ENCODE measurements around the gene KSR2.

DNA sequence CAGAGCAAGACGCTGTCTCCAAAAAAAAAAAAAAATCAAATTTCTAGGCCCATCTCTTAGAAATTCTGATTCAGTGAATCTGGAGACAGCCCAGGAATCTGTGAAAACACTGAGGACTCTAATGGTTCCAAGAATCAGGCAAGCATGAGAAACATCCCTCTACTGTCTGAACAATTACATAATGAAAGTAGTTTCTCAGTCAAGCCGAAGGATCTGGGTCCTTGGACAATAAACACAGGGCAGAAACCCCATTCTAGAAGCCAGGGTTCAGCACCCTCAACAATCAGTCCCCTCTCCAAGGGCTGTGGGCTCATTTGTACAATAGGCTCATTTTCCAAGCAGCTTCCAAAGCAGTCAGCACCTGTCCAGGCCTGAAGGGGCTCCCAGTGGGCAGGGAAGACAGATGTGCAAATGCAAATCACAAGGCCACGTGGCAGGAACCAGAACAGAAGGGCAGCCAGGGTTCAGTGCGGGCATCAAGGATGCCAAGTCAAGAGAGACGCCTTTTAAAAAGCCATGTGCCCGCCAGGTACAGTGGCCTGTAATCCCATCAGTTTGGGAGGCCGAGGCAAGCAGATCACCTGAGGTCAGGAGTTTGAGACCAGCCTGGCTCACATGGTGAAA is 96.1 kb downstream of the KSR2 start:
- no peak for TF ChIP-seq POLR2A (IDR thresholded peaks at IDR 0.05)
- TF ChIP-seq, protein P1, sequence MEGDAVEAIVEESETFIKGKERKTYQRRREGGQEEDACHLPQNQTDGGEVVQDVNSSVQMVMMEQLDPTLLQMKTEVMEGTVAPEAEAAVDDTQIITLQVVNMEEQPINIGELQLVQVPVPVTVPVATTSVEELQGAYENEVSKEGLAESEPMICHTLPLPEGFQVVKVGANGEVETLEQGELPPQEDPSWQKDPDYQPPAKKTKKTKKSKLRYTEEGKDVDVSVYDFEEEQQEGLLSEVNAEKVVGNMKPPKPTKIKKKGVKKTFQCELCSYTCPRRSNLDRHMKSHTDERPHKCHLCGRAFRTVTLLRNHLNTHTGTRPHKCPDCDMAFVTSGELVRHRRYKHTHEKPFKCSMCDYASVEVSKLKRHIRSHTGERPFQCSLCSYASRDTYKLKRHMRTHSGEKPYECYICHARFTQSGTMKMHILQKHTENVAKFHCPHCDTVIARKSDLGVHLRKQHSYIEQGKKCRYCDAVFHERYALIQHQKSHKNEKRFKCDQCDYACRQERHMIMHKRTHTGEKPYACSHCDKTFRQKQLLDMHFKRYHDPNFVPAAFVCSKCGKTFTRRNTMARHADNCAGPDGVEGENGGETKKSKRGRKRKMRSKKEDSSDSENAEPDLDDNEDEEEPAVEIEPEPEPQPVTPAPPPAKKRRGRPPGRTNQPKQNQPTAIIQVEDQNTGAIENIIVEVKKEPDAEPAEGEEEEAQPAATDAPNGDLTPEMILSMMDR (IDR thresholded peaks at IDR 0.05): no peak
